Measurements from ENCODE around the gene ZKSCAN3.

ZKSCAN3 gene

GRCh38 chr6:28357036-28357435, 7.3 kb downstream of the ZKSCAN3 start:
- TF ChIP-seq POLR2AphosphoS5 (IDR thresholded peaks at IDR 0.05; ENCODE audit: low read depth, low read length) (no peak), FOXP2 (optimal IDR thresholded peaks at IDR 0.05; ENCODE audit: borderline replicate concordance, extremely low read depth, extremely low read length, insufficient read depth) (no peak)

GRCh38 chr6:28360961-28361360, 11.2 kb downstream of the ZKSCAN3 start:
- TF ChIP-seq SIN3A (IDR thresholded peaks at IDR 0.05; ENCODE audit: borderline replicate concordance, insufficient read depth, low read length) (no peak), FOXP2 (optimal IDR thresholded peaks at IDR 0.05; ENCODE audit: borderline replicate concordance, extremely low read depth, extremely low read length, insufficient read depth) (no peak), POLR2AphosphoS5 (IDR thresholded peaks at IDR 0.05; ENCODE audit: low read depth, low read length) (no peak), TAF1 (IDR thresholded peaks at IDR 0.05; ENCODE audit: borderline replicate concordance, insufficient read depth, low read length) (no peak), REST (IDR thresholded peaks at IDR 0.05; ENCODE audit: insufficient read depth in 1 of 2, low read depth in 2 of 2, low read length in 2 of 2) (no peak)

GRCh38 chr6:28368522-28368921, 18.8 kb downstream of the ZKSCAN3 start:
- TF ChIP-seq FOXP2 (optimal IDR thresholded peaks at IDR 0.05; ENCODE audit: borderline replicate concordance, extremely low read depth, extremely low read length, insufficient read depth) (no peak), TAF1 (IDR thresholded peaks at IDR 0.05; ENCODE audit: borderline replicate concordance, insufficient read depth, low read length) (no peak), POLR2AphosphoS5 (IDR thresholded peaks at IDR 0.05; ENCODE audit: low read depth, low read length) (no peak), SIN3A (IDR thresholded peaks at IDR 0.05; ENCODE audit: borderline replicate concordance, insufficient read depth, low read length) (no peak), REST (IDR thresholded peaks at IDR 0.05; ENCODE audit: insufficient read depth in 1 of 2, low read depth in 2 of 2, low read length in 2 of 2) (no peak)

- TF ChIP-seq FOXP2 (optimal IDR thresholded peaks at IDR 0.05; ENCODE audit: borderline replicate concordance, extremely low read depth, extremely low read length, insufficient read depth), result no peak
- no peak for TF ChIP-seq POLR2AphosphoS5 (IDR thresholded peaks at IDR 0.05; ENCODE audit: low read depth, low read length)
- no peak for TF ChIP-seq TAF1 (IDR thresholded peaks at IDR 0.05; ENCODE audit: borderline replicate concordance, insufficient read depth, low read length)
- TF ChIP-seq REST (IDR thresholded peaks at IDR 0.05; ENCODE audit: insufficient read depth in 1 of 2, low read depth in 2 of 2, low read length in 2 of 2), result no peak
- no peak for TF ChIP-seq SIN3A (IDR thresholded peaks at IDR 0.05; ENCODE audit: borderline replicate concordance, insufficient read depth, low read length)
These were observed 19.7 kb downstream of the ZKSCAN3 start for GRCh38 chr6:28369463-28369862.

GRCh38 chr6:28370440-28370839, 20.7 kb downstream of the ZKSCAN3 start:
- TF ChIP-seq TAF1 (IDR thresholded peaks at IDR 0.05; ENCODE audit: borderline replicate concordance, insufficient read depth, low read length), result no peak
- TF ChIP-seq POLR2AphosphoS5 (IDR thresholded peaks at IDR 0.05; ENCODE audit: low read depth, low read length), result no peak
- TF ChIP-seq SIN3A (IDR thresholded peaks at IDR 0.05; ENCODE audit: borderline replicate concordance, insufficient read depth, low read length), result no peak
- no peak for TF ChIP-seq FOXP2 (optimal IDR thresholded peaks at IDR 0.05; ENCODE audit: borderline replicate concordance, extremely low read depth, extremely low read length, insufficient read depth)
- no peak for TF ChIP-seq REST (IDR thresholded peaks at IDR 0.05; ENCODE audit: insufficient read depth in 1 of 2, low read depth in 2 of 2, low read length in 2 of 2)

All from PFSK-1 (cell line).